Prostate gland (tissue), 2 donors: ENCODE measurements around the gene TNRC18.

Source experiments
- CTCF ChIP-seq, 4 experiments: fragments of 200-600 bp in 2 of 4; fragments of 450-650 bp in 2 of 4; sonication (generic) in 2 of 4; IDR thresholded peaks; 1 replicate in 3 of 4; 2 replicates in 1 of 4; pipeline ENCODE4 v1.5.1; 2016 to 2019; ENCODE audit warnings: antibody characterized with exemption in 4 of 4, mild to moderate bottlenecking in 2 of 4, moderate library complexity in 2 of 4
- POLR2A ChIP-seq: fragments of 450-650 bp; IDR thresholded peaks from one replicate; pipeline ENCODE4 v1.6.1; 2016; ENCODE audit warnings: antibody characterized with exemption, mild to moderate bottlenecking

DNA sequence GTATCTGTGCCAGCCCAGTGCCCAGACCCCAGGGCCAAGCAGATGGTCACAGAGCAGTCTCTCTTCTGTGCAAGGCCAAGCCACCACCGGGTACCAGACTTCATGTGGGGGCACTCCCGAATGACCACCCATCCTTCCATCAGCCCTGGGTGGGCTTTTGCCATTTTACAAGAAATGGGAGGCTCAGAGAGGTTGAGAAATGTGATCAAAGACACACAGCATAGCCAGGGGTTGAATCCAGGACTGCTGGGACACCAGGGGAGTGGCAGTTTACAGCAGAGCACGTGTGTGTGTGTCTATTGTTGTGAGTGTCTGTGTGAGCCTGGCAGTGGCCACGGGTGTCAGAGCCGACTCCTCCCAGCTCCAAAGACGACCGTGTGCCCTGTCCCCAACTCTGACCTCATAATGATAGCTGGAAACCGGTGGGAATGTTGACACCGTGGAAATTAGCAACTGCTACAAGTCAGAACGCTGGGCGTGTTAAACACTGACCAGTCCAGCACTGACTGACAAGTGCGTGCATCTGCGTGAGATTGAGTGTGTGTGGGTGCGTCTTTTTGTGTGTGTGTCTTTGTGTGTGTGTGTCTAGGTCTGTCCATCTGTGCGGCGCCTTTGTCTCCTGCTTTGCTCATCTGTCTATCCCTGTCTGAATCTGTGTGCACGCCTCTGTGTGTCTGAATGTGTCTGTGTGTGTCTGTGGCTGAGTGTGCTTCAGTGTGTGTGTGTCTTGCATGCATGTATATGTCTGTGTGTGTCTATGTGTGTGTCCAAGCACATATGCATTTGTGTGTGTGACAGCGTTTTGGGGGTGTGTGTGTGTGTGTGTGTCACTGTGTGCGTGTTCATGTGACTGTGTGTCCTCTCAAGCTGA is 158.1 kb downstream of the TNRC18 start:
- no peak for TF ChIP-seq POLR2A
- TF ChIP-seq CTCF (IDR thresholded peaks at IDR 0.05), result no peak
